Effector memory CD8-positive, alpha-beta T cell (primary cell): Measurements from ENCODE around the gene P2RX2.
A peak's percentile ranks its signal among the peaks of the same experiment; 100 is the strongest.
"Not testable (repeated sequence)": the region's sequence is repeated elsewhere in the genome, so short reads cannot be mapped to it uniquely, and the experiment has no call there.

Experiments used
- ATAC-seq: fragments of 150-1000 bp; cut with Tn5 transposase; replicated peaks from 2 replicates; pipeline ENCODE4 v1.10.0; 2021; ENCODE audit warnings: mild to moderate bottlenecking, moderate library complexity
- DNase-seq, 3 experiments: peaks; one replicate each; pipeline ENCODE4 v3.0.0; 2021
- H3K27ac Mint-ChIP-seq, 2 donors: one replicate each; pipeline ENCODE4 v1.8.0; 2022; ENCODE audit warnings: mild to moderate bottlenecking in 2 of 2, mixed read lengths in 2 of 2, moderate library complexity in 2 of 2
- H3K27me3 Mint-ChIP-seq, 2 donors: one replicate each; pipeline ENCODE4 v1.8.0; 2022; ENCODE audit warnings: mixed read lengths in 2 of 2
- H3K36me3 Mint-ChIP-seq: one replicate; pipeline ENCODE4 v1.8.0; 2022; ENCODE audit warnings: mild to moderate bottlenecking, moderate library complexity, mixed read lengths; ENCODE audit not compliant: insufficient read depth
- H3K4me1 Mint-ChIP-seq, 2 donors: one replicate each; pipeline ENCODE4 v1.8.0; 2022; ENCODE audit warnings: low read depth in 2 of 2, mixed read lengths in 2 of 2
- H3K4me3 Mint-ChIP-seq, 2 donors: one replicate each; pipeline ENCODE4 v1.8.0; 2022; ENCODE audit warnings: mild to moderate bottlenecking in 2 of 2, mixed read lengths in 2 of 2, moderate library complexity in 2 of 2
- H3K9me3 Mint-ChIP-seq, 2 donors: one replicate each; pipeline ENCODE4 v1.8.0; 2022; ENCODE audit warnings: mixed read lengths in 2 of 2

Gene P2RX2

DNA sequence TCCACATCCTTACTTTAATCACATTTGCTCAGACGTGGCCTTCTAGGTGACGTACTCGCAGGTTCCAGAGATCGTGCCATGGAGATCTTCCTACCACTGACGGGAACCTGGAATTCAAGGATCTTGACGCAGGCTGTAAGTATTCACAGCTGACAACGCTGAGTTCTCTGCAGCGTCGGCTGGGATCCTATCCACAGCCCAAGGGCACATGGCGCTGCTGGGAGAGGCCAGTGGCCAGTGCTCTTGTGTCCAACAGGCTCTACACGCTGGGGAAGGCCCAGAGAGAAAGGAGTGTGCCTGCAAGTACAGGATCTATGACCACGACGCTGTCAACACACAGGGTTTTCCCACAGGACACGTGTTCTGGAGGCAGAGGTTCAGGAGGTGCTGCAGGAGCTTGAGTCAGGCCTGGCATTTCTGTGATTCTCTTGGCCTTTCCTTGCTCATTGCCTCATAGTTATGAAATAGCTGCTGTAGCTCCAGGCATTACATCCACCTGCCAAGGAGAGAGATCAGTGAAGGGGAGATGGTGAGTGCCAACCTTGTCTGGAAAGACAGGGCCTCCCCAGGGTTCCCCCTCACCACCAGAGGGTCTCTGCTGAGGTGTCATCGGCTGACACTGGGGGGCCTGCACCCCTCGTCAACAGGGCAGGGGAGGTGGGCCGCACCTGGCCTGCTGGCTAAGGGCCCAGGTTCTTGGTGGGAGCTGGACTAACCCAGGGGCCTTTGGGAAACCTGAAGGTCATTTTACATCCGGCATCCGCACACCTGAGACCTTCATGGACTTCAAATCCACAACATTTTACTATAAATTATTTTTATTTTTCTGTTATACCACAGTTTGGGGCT is 29.5 kb upstream of the P2RX2 start:
- H3K4me3 Mint-ChIP-seq: no peak overlapping the region
- no peak for ATAC-seq
- peaks cover 1 to 4% of the 10 kb centered on the region in 2 donors for H3K4me1 Mint-ChIP-seq
- H3K27me3 Mint-ChIP-seq: peaks cover 8 to 19% of the 10 kb centered on the region in 2 donors
- peaks cover 9% of the 10 kb centered on the region for H3K36me3 Mint-ChIP-seq
- no peak for DNase-seq
- H3K9me3 Mint-ChIP-seq: no peaks in the 10 kb centered on the region
- H3K27ac Mint-ChIP-seq: no peak overlapping the region

GRCh38 chr12:132591107-132591935 is 27.3 kb upstream of the P2RX2 start:
- ATAC-seq (no peak), DNase-seq (no peak)
- H3K9me3 Mint-ChIP-seq: no peaks in the 10 kb centered on the region
- H3K27ac Mint-ChIP-seq: no peak overlapping the region
- peaks cover 14% of the 10 kb centered on the region for H3K36me3 Mint-ChIP-seq
- H3K27me3 Mint-ChIP-seq: peaks cover 10 to 21% of the 10 kb centered on the region in 2 donors
- H3K4me1 Mint-ChIP-seq: peaks cover 1 to 4% of the 10 kb centered on the region in 2 donors
- no peak overlapping the region for H3K4me3 Mint-ChIP-seq

DNA sequence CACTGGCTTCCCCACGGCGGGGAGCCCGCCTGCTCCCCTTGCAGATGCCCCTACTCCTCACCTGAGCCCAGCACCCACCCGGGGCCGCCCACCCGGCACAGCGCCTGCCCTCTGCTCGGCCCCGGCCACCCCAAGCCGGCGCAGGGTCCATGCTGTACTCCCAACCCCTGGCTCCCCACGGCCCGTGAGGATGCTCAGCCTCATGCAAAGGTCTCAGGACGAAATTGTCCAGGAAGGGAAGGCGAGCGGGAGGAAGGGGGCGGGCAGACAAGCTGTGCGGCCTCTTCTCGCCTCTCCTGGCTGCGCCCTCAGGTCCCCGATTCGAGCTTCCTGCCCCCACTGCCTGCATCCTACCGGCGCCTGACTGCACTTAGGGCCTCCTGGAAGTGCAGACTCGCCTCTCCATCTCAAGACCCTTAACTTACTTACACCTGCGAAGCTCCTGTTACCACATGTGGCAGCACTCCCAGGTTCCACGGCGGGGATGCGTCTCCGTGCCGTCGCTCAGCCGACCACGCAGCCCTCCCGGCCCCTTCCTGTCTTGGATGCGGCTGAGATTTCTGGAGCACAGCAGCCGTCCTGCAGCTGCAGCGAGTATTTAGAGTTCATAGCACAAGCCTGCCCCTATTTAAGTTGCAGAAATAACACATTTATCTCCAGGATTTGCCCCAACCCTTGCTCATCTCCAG is 26.1 kb upstream of the P2RX2 start:
- H3K36me3 Mint-ChIP-seq: peaks cover 14% of the 10 kb centered on the region
- ATAC-seq: no peak
- DNase-seq: no peak
- H3K4me1 Mint-ChIP-seq: peaks cover 4 to 8% of the 10 kb centered on the region in 2 donors
- H3K27ac Mint-ChIP-seq: peak overlapping the region in 1 of 2 donors; percentile 65
- H3K9me3 Mint-ChIP-seq: no peaks in the 10 kb centered on the region
- no peak overlapping the region for H3K4me3 Mint-ChIP-seq
- peaks cover 15 to 27% of the 10 kb centered on the region in 2 donors for H3K27me3 Mint-ChIP-seq

DNA sequence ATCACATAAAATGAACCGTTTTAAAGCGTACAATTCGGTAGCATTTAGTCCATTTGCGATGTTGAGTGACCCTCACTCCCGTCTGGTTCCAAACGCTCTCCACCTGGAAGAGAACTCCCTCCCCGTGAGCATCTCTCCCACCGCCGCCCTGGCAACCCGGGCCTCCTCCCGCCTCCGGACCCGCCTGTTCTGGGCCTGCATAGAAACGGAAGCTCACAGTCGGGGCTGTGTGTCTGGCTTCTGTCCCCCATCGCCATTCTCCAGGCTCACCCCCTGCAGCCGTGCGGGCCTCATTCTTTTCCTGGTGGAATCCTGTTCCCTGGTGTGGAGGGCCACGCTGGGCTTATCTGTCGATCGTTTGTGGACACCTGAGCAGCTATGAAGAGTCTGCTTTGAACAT is 25.5 kb upstream of the P2RX2 start:
- Mint-ChIP-seq H3K4me3 (no peak overlapping the region), H3K4me1 (peaks cover 8 to 12% of the 10 kb centered on the region in 2 donors)

GRCh38 chr12:132593521-132593920 is 25.1 kb upstream of the P2RX2 start:
- no peak for DNase-seq
- no peak for ATAC-seq
- Mint-ChIP-seq H3K4me1 (peaks cover 8 to 13% of the 10 kb centered on the region in 2 donors), H3K4me3 (no peak overlapping the region), H3K9me3 (no peaks in the 10 kb centered on the region), H3K27ac (no peak overlapping the region), H3K27me3 (peaks cover 21 to 32% of the 10 kb centered on the region in 2 donors), H3K36me3 (peaks cover 14% of the 10 kb centered on the region)

More for the DNA sequence above, 25.5 kb upstream of the P2RX2 start:
- peaks cover 20 to 28% of the 10 kb centered on the region in 2 donors for H3K27me3 Mint-ChIP-seq
- H3K9me3 Mint-ChIP-seq: no peaks in the 10 kb centered on the region
- ATAC-seq (no peak), DNase-seq (no peak)
- H3K27ac Mint-ChIP-seq: peak overlapping the region in 1 of 2 donors; percentile 65
- H3K36me3 Mint-ChIP-seq: peaks cover 14% of the 10 kb centered on the region

- H3K27me3 Mint-ChIP-seq: peaks cover 25 to 36% of the 10 kb centered on the region in 2 donors
- no peak overlapping the region for H3K4me3 Mint-ChIP-seq
- H3K9me3 Mint-ChIP-seq: no peaks in the 10 kb centered on the region
- DNase-seq (no peak), ATAC-seq (peak; percentile 56)
- peaks cover 13 to 17% of the 10 kb centered on the region in 2 donors for H3K4me1 Mint-ChIP-seq
- peaks cover 18% of the 10 kb centered on the region for H3K36me3 Mint-ChIP-seq
- no peak overlapping the region for H3K27ac Mint-ChIP-seq
Measured at GRCh38 chr12:132593938-132594358, 24.6 kb upstream of the P2RX2 start.

GRCh38 chr12:132595183-132595582 is 23.4 kb upstream of the P2RX2 start:
- H3K36me3 Mint-ChIP-seq: peaks cover 20% of the 10 kb centered on the region
- DNase-seq: no peak
- H3K9me3 Mint-ChIP-seq: no peaks in the 10 kb centered on the region
- H3K27ac Mint-ChIP-seq: no peak overlapping the region
- peaks cover 14 to 18% of the 10 kb centered on the region in 2 donors for H3K4me1 Mint-ChIP-seq
- peaks cover 25 to 39% of the 10 kb centered on the region in 2 donors for H3K27me3 Mint-ChIP-seq
- ATAC-seq: no peak
- H3K4me3 Mint-ChIP-seq: no peak overlapping the region

- peaks cover 20% of the 10 kb centered on the region for H3K36me3 Mint-ChIP-seq
- H3K4me3 Mint-ChIP-seq: no peak overlapping the region
- DNase-seq (no peak), ATAC-seq (no peak)
- H3K27me3 Mint-ChIP-seq: peaks cover 29 to 47% of the 10 kb centered on the region in 2 donors
- H3K27ac Mint-ChIP-seq: no peak overlapping the region
- H3K4me1 Mint-ChIP-seq: peaks cover 19 to 20% of the 10 kb centered on the region in 2 donors
- no peaks in the 10 kb centered on the region for H3K9me3 Mint-ChIP-seq
Measured at GRCh38 chr12:132596016-132596415, 22.6 kb upstream of the P2RX2 start.

- no peaks in the 10 kb centered on the region for H3K9me3 Mint-ChIP-seq
- H3K4me1 Mint-ChIP-seq: peaks cover 20 to 21% of the 10 kb centered on the region in 2 donors
- H3K4me3 Mint-ChIP-seq: peak overlapping the region; percentile 71 to 88
- no peak for ATAC-seq
- peak overlapping the region in 1 of 2 donors; percentile 11 for H3K27ac Mint-ChIP-seq
- peaks cover 19% of the 10 kb centered on the region for H3K36me3 Mint-ChIP-seq
- peak in 1 of 3 experiments; percentile 8 for DNase-seq
- peaks cover 35 to 59% of the 10 kb centered on the region in 2 donors for H3K27me3 Mint-ChIP-seq
Measured at GRCh38 chr12:132597333-132598316, 21.0 kb upstream of the P2RX2 start.

GRCh38 chr12:132599502-132599901 is 19.1 kb upstream of the P2RX2 start:
- Mint-ChIP-seq H3K4me1 (peaks cover 16 to 21% of the 10 kb centered on the region in 2 donors), H3K4me3 (peak overlapping the region; percentile 92 to 99), H3K27ac (peak overlapping the region in 1 of 2 donors; percentile 51), H3K27me3 (peaks cover 34 to 58% of the 10 kb centered on the region in 2 donors), H3K36me3 (peaks cover 16% of the 10 kb centered on the region)
- ATAC-seq, H3K9me3 Mint-ChIP-seq, DNase-seq: not testable (repeated sequence)

- Mint-ChIP-seq H3K36me3 (peaks cover 16% of the 10 kb centered on the region), H3K4me3 (peak overlapping the region; percentile 92 to 99), H3K9me3 (no peaks in the 10 kb centered on the region), H3K27ac (peak overlapping the region; percentile 51 to 79), H3K4me1 (peaks cover 16 to 21% of the 10 kb centered on the region in 2 donors), H3K27me3 (peaks cover 40 to 65% of the 10 kb centered on the region in 2 donors)
- ATAC-seq (peak; percentile 54), DNase-seq (peak in 1 of 3 experiments; percentile 15)
Measured at GRCh38 chr12:132600048-132601032, 18.2 kb upstream of the P2RX2 start.
